GM19452 (cell line): ENCODE measurements around the gene USP40.

Experiments used
- ATAC-seq: cut with Tn5 transposase; IDR thresholded peaks from one replicate; pipeline ENCODE4 v1.9.1; 2021; ENCODE audit not compliant: unreplicated experiment

USP40 gene

GRCh38 chr2:233462826-233463470, 103.6 kb downstream of the USP40 start:
- ATAC-seq = no peak

GRCh38 chr2:233462202-233462785, 104.3 kb downstream of the USP40 start:
- ATAC-seq = no peak

GRCh38 chr2:233461481-233461891, 105.1 kb downstream of the USP40 start:
- ATAC-seq = no peak

- ATAC-seq = no peak
Measured at GRCh38 chr2:233460726-233461441, 105.7 kb downstream of the USP40 start.

- no peak for ATAC-seq
Measured at GRCh38 chr2:233459426-233459825, 107.2 kb downstream of the USP40 start.

- ATAC-seq = no peak
Measured at GRCh38 chr2:233458826-233459225, 107.8 kb downstream of the USP40 start.

- ATAC-seq = no peak
Measured at GRCh38 chr2:233458031-233458610, 108.5 kb downstream of the USP40 start.

- no peak for ATAC-seq
Measured at GRCh38 chr2:233457356-233457755, 109.2 kb downstream of the USP40 start.

GRCh38 chr2:233456934-233457333, 109.6 kb downstream of the USP40 start:
- ATAC-seq = no peak

- no peak for ATAC-seq
Measured at GRCh38 chr2:233456111-233456510, 110.5 kb downstream of the USP40 start.

GRCh38 chr2:233455491-233455890, 111.1 kb downstream of the USP40 start:
- no peak for ATAC-seq

GRCh38 chr2:233455006-233455405, 111.6 kb downstream of the USP40 start:
- ATAC-seq = no peak

GRCh38 chr2:233453916-233454315, 112.7 kb downstream of the USP40 start:
- no peak for ATAC-seq

GRCh38 chr2:233453111-233453915, 113.3 kb downstream of the USP40 start:
- no peak for ATAC-seq

- ATAC-seq = no peak
Measured at GRCh38 chr2:233451950-233452349, 114.6 kb downstream of the USP40 start.

- ATAC-seq = no peak
Measured at GRCh38 chr2:233450864-233451575, 115.6 kb downstream of the USP40 start.

- ATAC-seq = no peak
Measured at GRCh38 chr2:233449921-233450863, 116.4 kb downstream of the USP40 start.

GRCh38 chr2:233449081-233449901, 117.3 kb downstream of the USP40 start:
- no peak for ATAC-seq

- no peak for ATAC-seq
Measured at GRCh38 chr2:233448575-233448974, 118.0 kb downstream of the USP40 start.
